Parathyroid adenoma (tissue), 2 donors: ENCODE results near the gene SERTM1.

ENCODE experiments used
- H2AFZ ChIP-seq: fragments of 300-600 bp; sonication (generic); one replicate; pipeline ENCODE4 v1.7.0; 2017; ENCODE audit warnings: antibody characterized with exemption, mild to moderate bottlenecking
- H3K27ac ChIP-seq: fragments of 300-600 bp; sonication (generic); one replicate; pipeline ENCODE4 v1.7.0; 2017
- H3K27me3 ChIP-seq: fragments of 300-600 bp; sonication (generic); one replicate; pipeline ENCODE4 v1.7.0; 2017; ENCODE audit warnings: low read length; ENCODE audit not compliant: control insufficient read depth, insufficient read depth
- H3K36me3 ChIP-seq: fragments of 300-600 bp; sonication (generic); one replicate; pipeline ENCODE4 v1.7.0; 2017; ENCODE audit warnings: low read length; ENCODE audit not compliant: control insufficient read depth, insufficient read depth
- H3K4me1 ChIP-seq: fragments of 300-600 bp; sonication (generic); one replicate; pipeline ENCODE4 v1.7.0; 2017; ENCODE audit warnings: control low read depth
- H3K4me2 ChIP-seq: fragments of 300-600 bp; sonication (generic); one replicate; pipeline ENCODE4 v1.7.0; 2017; ENCODE audit warnings: low read length
- H3K4me3 ChIP-seq: fragments of 300-600 bp; sonication (generic); one replicate; pipeline ENCODE4 v1.7.0; 2017; ENCODE audit warnings: low read depth, low read length
- H3K79me2 ChIP-seq: fragments of 300-600 bp; sonication (generic); one replicate; pipeline ENCODE4 v1.7.0; 2017; ENCODE audit warnings: control low read depth
- H3K9ac ChIP-seq: fragments of 300-600 bp; sonication (generic); one replicate; pipeline ENCODE4 v1.7.0; 2017; ENCODE audit warnings: mild to moderate bottlenecking
- H3K9me3 ChIP-seq: fragments of 300-600 bp; sonication (generic); one replicate; pipeline ENCODE4 v1.7.0; 2017; ENCODE audit warnings: low read length; ENCODE audit not compliant: control insufficient read depth
- CTCF ChIP-seq: fragments of 300-600 bp; sonication (generic); IDR thresholded peaks from one replicate; pipeline ENCODE4 v1.7.0; 2017; ENCODE audit warnings: antibody characterized with exemption, mild to moderate bottlenecking
- donor health status: primary hyperparathyroidism.

The SERTM1 gene

GRCh38 chr13:36715841-36716240, 42.0 kb downstream of the SERTM1 start:
- peak overlapping the region; percentile 7 for H3K4me2 ChIP-seq
- peak overlapping the region; percentile 47 for H3K27ac ChIP-seq
- H3K4me3 ChIP-seq = no peak overlapping the region
- H3K79me2 ChIP-seq = no peaks in the 10 kb centered on the region
- peaks cover 17% of the 10 kb centered on the region for H3K4me1 ChIP-seq
- H3K9me3 ChIP-seq = no peaks in the 10 kb centered on the region
- H3K36me3 ChIP-seq = no peaks in the 10 kb centered on the region
- H3K9ac ChIP-seq = no peak overlapping the region
- H3K27me3 ChIP-seq = no peaks in the 10 kb centered on the region
- peak overlapping the region; percentile 59 for H2AFZ ChIP-seq
- no peak for TF ChIP-seq CTCF

GRCh38 chr13:36717017-36717416, 43.2 kb downstream of the SERTM1 start:
- no peak for TF ChIP-seq CTCF

GRCh38 chr13:36717966-36718545, 44.2 kb downstream of the SERTM1 start:
- H3K9ac ChIP-seq = no peak overlapping the region
- no peaks in the 10 kb centered on the region for H3K79me2 ChIP-seq
- H3K4me1 ChIP-seq = peaks cover 14% of the 10 kb centered on the region
- H3K36me3 ChIP-seq = no peaks in the 10 kb centered on the region
- H3K27ac ChIP-seq = no peak overlapping the region
- H2AFZ ChIP-seq = no peak overlapping the region
- H3K27me3 ChIP-seq = no peaks in the 10 kb centered on the region
- no peak overlapping the region for H3K4me3 ChIP-seq
- TF ChIP-seq CTCF = no peak
- H3K4me2 ChIP-seq = no peak overlapping the region
- H3K9me3 ChIP-seq = no peaks in the 10 kb centered on the region

More at GRCh38 chr13:36717017-36717416, 43.2 kb downstream of the SERTM1 start:
- Histone ChIP-seq H3K27me3 (no peaks in the 10 kb centered on the region), H3K4me1 (peaks cover 17% of the 10 kb centered on the region), H3K9me3 (no peaks in the 10 kb centered on the region), H3K27ac (no peak overlapping the region), H3K9ac (no peak overlapping the region), H3K36me3 (no peaks in the 10 kb centered on the region), H2AFZ (no peak overlapping the region), H3K4me2 (no peak overlapping the region), H3K4me3 (no peak overlapping the region), H3K79me2 (no peaks in the 10 kb centered on the region)

- no peaks in the 10 kb centered on the region for H3K36me3 ChIP-seq
- no peak overlapping the region for H3K4me3 ChIP-seq
- no peaks in the 10 kb centered on the region for H3K27me3 ChIP-seq
- no peaks in the 10 kb centered on the region for H3K79me2 ChIP-seq
- H3K4me1 ChIP-seq = peaks cover 14% of the 10 kb centered on the region
- H3K27ac ChIP-seq = no peak overlapping the region
- TF ChIP-seq CTCF = no peak
- H2AFZ ChIP-seq = no peak overlapping the region
- no peak overlapping the region for H3K9ac ChIP-seq
- H3K4me2 ChIP-seq = no peak overlapping the region
- no peaks in the 10 kb centered on the region for H3K9me3 ChIP-seq
These were observed 44.9 kb downstream of the SERTM1 start for GRCh38 chr13:36718686-36719085.

GRCh38 chr13:36724141-36724540, 50.3 kb downstream of the SERTM1 start:
- no peak overlapping the region for H3K4me3 ChIP-seq
- no peaks in the 10 kb centered on the region for H3K9me3 ChIP-seq
- H2AFZ ChIP-seq = peak overlapping the region; percentile 58
- H3K27me3 ChIP-seq = no peaks in the 10 kb centered on the region
- no peaks in the 10 kb centered on the region for H3K36me3 ChIP-seq
- no peak overlapping the region for H3K4me2 ChIP-seq
- peak; percentile 38 for TF ChIP-seq CTCF
- H3K27ac ChIP-seq = no peak overlapping the region
- no peak overlapping the region for H3K9ac ChIP-seq
- H3K79me2 ChIP-seq = no peaks in the 10 kb centered on the region
- H3K4me1 ChIP-seq = no peaks in the 10 kb centered on the region
